Coronary artery (tissue), 2 donors: Measurements from ENCODE around the gene CDH4.
"Not testable (repeated sequence)": the region's sequence is repeated elsewhere in the genome, so short reads cannot be mapped to it uniquely, and the experiment has no call there.

Experiments used
- DNase-seq: peaks from one replicate; pipeline ENCODE4 v3.0.0-alpha.2; 2017; ENCODE audit warnings: low spot score
- H3K27ac ChIP-seq, 2 donors: fragments of 200-600 bp; sonication (generic); one replicate each; pipeline ENCODE4 v1.5.1; 2016 to 2019
- H3K4me3 ChIP-seq: fragments of 200-600 bp; sonication (generic); 2 replicates; pipeline ENCODE4 v1.5.1; 2016; ENCODE audit warnings: mild to moderate bottlenecking, moderate library complexity
- CTCF ChIP-seq: fragments of 200-600 bp; sonication (generic); IDR thresholded peaks from one replicate; pipeline ENCODE4 v1.5.1; 2019; ENCODE audit warnings: antibody characterized with exemption

CDH4 gene

GRCh38 chr20:61978491-61978890 is 726.4 kb downstream of the CDH4 start:
- DNase-seq: no peak
- no peak for TF ChIP-seq CTCF
- Histone ChIP-seq H3K4me3 (no peak overlapping the region), H3K27ac (no peak overlapping the region)

GRCh38 chr20:61979090-61979489 is 727.0 kb downstream of the CDH4 start:
- no peak for TF ChIP-seq CTCF
- no peak for DNase-seq
- no peak overlapping the region for H3K27ac ChIP-seq

GRCh38 chr20:61979701-61980635 is 727.9 kb downstream of the CDH4 start:
- no peak for DNase-seq
- no peak overlapping the region for H3K27ac ChIP-seq
- no peak for TF ChIP-seq CTCF
- no peak overlapping the region for H3K4me3 ChIP-seq

More at GRCh38 chr20:61979090-61979489, 727.0 kb downstream of the CDH4 start:
- no peak overlapping the region for H3K4me3 ChIP-seq

- TF ChIP-seq CTCF: no peak
- no peak overlapping the region for H3K27ac ChIP-seq
- no peak for DNase-seq
- no peak overlapping the region for H3K4me3 ChIP-seq
Measured at GRCh38 chr20:61980647-61981583, 728.9 kb downstream of the CDH4 start.

- not testable (repeated sequence) for DNase-seq, H3K4me3 ChIP-seq, H3K27ac ChIP-seq
Measured at GRCh38 chr20:61981691-61982090, 729.6 kb downstream of the CDH4 start.

GRCh38 chr20:61982191-61982950 is 730.3 kb downstream of the CDH4 start:
- TF ChIP-seq CTCF: no peak
- H3K4me3 ChIP-seq: no peak overlapping the region
- H3K27ac ChIP-seq: no peak overlapping the region
- no peak for DNase-seq

GRCh38 chr20:61982951-61983315 is 730.9 kb downstream of the CDH4 start:
- Histone ChIP-seq H3K27ac (no peak overlapping the region), H3K4me3 (no peak overlapping the region)
- no peak for TF ChIP-seq CTCF
- no peak for DNase-seq
